Smooth muscle cell (in vitro differentiated cells): ENCODE data around the gene EXD3. TPM values are rescaled to one million over a fixed set of nuclear protein-coding genes. Genes with fewer than 3 reads are reported as not detected.

Source experiments
- DNase-seq: peaks from one replicate; lab custom pipeline; 2025; ENCODE audit not compliant: unreplicated experiment; lab: John Stamatoyannopoulos, UW
- H2AFZ ChIP-seq: fragments of 200-600 bp; sonication (generic); 2 replicates; pipeline ENCODE4 v1.6.0; 2016; ENCODE audit warnings: antibody characterized with exemption, low read depth, mild to moderate bottlenecking
- H3F3A ChIP-seq: fragments of 200-600 bp; sonication (generic); 2 replicates; pipeline ENCODE4 v1.6.0; 2017; ENCODE audit warnings: antibody characterized with exemption, low read depth
- H3K27ac ChIP-seq: fragments of 200-600 bp; sonication (generic); 2 replicates; pipeline ENCODE4 v1.5.1; 2016; ENCODE audit warnings: low read depth, mild to moderate bottlenecking
- H3K27me3 ChIP-seq: fragments of 200-600 bp; sonication (generic); 2 replicates; pipeline ENCODE4 v1.6.1; 2016; ENCODE audit warnings: low read depth, mild to moderate bottlenecking
- H3K36me3 ChIP-seq: fragments of 200-600 bp; sonication (generic); 2 replicates; pipeline ENCODE4 v1.5.1; 2016; ENCODE audit warnings: low read depth
- H3K4me1 ChIP-seq: fragments of 200-600 bp; sonication (generic); 2 replicates; pipeline ENCODE4 v1.5.1; 2016; ENCODE audit warnings: low read depth
- H3K4me2 ChIP-seq: fragments of 200-600 bp; sonication (generic); 2 replicates; pipeline ENCODE4 v1.6.0; 2016; ENCODE audit warnings: mild to moderate bottlenecking
- H3K4me3 ChIP-seq: fragments of 200-600 bp; sonication (generic); 2 replicates; pipeline ENCODE4 v1.5.1; 2016; ENCODE audit warnings: mild to moderate bottlenecking
- H3K79me2 ChIP-seq: fragments of 200-600 bp; sonication (generic); 2 replicates; pipeline ENCODE4 v1.6.0; 2016; ENCODE audit warnings: low read depth, mild to moderate bottlenecking
- H3K9ac ChIP-seq: fragments of 200-600 bp; sonication (generic); 2 replicates; pipeline ENCODE4 v1.6.0; 2016; ENCODE audit warnings: low read depth
- H3K9me3 ChIP-seq: fragments of 200-600 bp; sonication (generic); replicated peaks from 2 replicates; pipeline ENCODE4 v1.5.1; 2016; ENCODE audit warnings: low read depth
- H4K20me1 ChIP-seq: fragments of 200-600 bp; sonication (generic); 2 replicates; pipeline ENCODE4 v1.6.0; 2016; ENCODE audit warnings: low read depth
- CTCF ChIP-seq: fragments of 200-600 bp; sonication (generic); IDR thresholded peaks from 2 replicates; pipeline ENCODE4 v1.5.1; 2017; ENCODE audit warnings: borderline replicate concordance, mild to moderate bottlenecking, antibody characterized with exemption; ENCODE audit not compliant: insufficient read depth, poor library complexity, severe bottlenecking
- WGBS: methylation state at CpG from one replicate; pipeline ENCODE4 v1.1.7; 2016; ENCODE audit warnings: low lambda C conversion rate; 5-methylcytosine and 5-hydroxymethylcytosine counted together
- polyA plus RNA-seq: library from polyadenylated mRNA; unstranded; fragments of >200 nt; fragmentation: Nextera tagmentation; extraction: Ambion mirVana; gene quantifications from 2 replicates; pipeline ENCODE4 v1.2.1, GENCODE V29; 2016
- total RNA-seq: library from RNA; depleted of rRNA; stranded (reverse); fragments of >200 nt; gene quantifications from 2 replicates; pipeline ENCODE4 v1.2.3, GENCODE V29; 2014

EXD3 gene
- total and polyA plus RNA-seq, 2 experiments from 2014 or later = 3.1 to 15.7 TPM

GRCh38 chr9:137393176-137394150 lies 29.5 kb downstream of the EXD3 start:
- DNase-seq = no peak
- Histone ChIP-seq H3K27me3 (no peaks in the 10 kb centered on the region), H3F3A (no peaks in the 10 kb centered on the region), H3K4me3 (no peak overlapping the region), H3K4me2 (no peak overlapping the region), H3K27ac (no peak overlapping the region), H3K9me3 (no peaks in the 10 kb centered on the region), H3K9ac (no peak overlapping the region), H3K36me3 (no peaks in the 10 kb centered on the region), H4K20me1 (peaks cover 28% of the 10 kb centered on the region), H3K79me2 (no peaks in the 10 kb centered on the region), H3K4me1 (no peaks in the 10 kb centered on the region), H2AFZ (no peak overlapping the region)
- TF ChIP-seq CTCF = no peak
- WGBS = 96% methylated on average over 19 of the region's 28 CpGs

GRCh38 chr9:137392232-137393007 lies 30.5 kb downstream of the EXD3 start:
- no peak overlapping the region for H3K4me2 ChIP-seq
- no peaks in the 10 kb centered on the region for H3K27me3 ChIP-seq
- no peaks in the 10 kb centered on the region for H3K79me2 ChIP-seq
- WGBS = 98% methylated on average over 23 of the region's 23 CpGs
- no peaks in the 10 kb centered on the region for H3F3A ChIP-seq
- no peak overlapping the region for H3K9ac ChIP-seq
- H4K20me1 ChIP-seq = peaks cover 28% of the 10 kb centered on the region
- H2AFZ ChIP-seq = no peak overlapping the region
- H3K4me1 ChIP-seq = no peaks in the 10 kb centered on the region
- no peak overlapping the region for H3K27ac ChIP-seq
- H3K36me3 ChIP-seq = no peaks in the 10 kb centered on the region
- no peak overlapping the region for H3K4me3 ChIP-seq
- DNase-seq = no peak
- H3K9me3 ChIP-seq = no peaks in the 10 kb centered on the region
- TF ChIP-seq CTCF = no peak

- H3K27me3 ChIP-seq = no peaks in the 10 kb centered on the region
- no peaks in the 10 kb centered on the region for H3K9me3 ChIP-seq
- H3K4me1 ChIP-seq = no peaks in the 10 kb centered on the region
- no peak for TF ChIP-seq CTCF
- WGBS = 89% methylated on average over 14 of the region's 22 CpGs
- H3K4me2 ChIP-seq = no peak overlapping the region
- H3K79me2 ChIP-seq = no peaks in the 10 kb centered on the region
- no peaks in the 10 kb centered on the region for H3F3A ChIP-seq
- peaks cover 20% of the 10 kb centered on the region for H4K20me1 ChIP-seq
- DNase-seq = no peak
- no peaks in the 10 kb centered on the region for H3K36me3 ChIP-seq
- no peak overlapping the region for H3K27ac ChIP-seq
- H3K4me3 ChIP-seq = no peak overlapping the region
- H3K9ac ChIP-seq = no peak overlapping the region
- H2AFZ ChIP-seq = no peak overlapping the region
Measured at GRCh38 chr9:137391411-137391754, 31.6 kb downstream of the EXD3 start.
